ENCODE data around the gene ZNRF4. TPM values are rescaled to one million over a fixed set of nuclear protein-coding genes. Genes with fewer than 3 reads are reported as not detected.

The ZNRF4 gene
- total and polyA plus RNA-seq, 2 experiments from 2014 or later, result not detected

DNA sequence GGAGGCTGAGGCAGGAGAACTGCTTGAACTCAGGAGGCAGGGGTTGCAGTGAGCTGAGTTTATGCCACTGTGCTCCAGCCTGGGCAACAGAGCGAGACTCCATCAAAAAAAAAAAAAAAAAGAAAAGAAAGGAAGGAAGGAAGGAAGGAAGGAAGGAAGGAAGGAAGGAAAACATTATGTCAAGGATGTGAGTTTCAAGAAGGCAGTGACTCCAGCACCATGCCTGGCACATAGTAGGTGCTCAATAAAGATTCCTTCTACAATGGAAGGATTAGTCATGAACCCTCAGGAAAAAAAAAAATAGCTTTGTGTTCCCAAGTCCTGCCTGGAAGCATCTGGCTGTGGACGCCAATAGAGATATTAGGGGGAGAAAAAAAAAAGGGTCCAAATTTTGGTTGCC is 10.1 kb upstream of the ZNRF4 start (continued):
- TF ChIP-seq, protein P1, sequence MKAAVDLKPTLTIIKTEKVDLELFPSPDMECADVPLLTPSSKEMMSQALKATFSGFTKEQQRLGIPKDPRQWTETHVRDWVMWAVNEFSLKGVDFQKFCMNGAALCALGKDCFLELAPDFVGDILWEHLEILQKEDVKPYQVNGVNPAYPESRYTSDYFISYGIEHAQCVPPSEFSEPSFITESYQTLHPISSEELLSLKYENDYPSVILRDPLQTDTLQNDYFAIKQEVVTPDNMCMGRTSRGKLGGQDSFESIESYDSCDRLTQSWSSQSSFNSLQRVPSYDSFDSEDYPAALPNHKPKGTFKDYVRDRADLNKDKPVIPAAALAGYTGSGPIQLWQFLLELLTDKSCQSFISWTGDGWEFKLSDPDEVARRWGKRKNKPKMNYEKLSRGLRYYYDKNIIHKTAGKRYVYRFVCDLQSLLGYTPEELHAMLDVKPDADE (IDR thresholded peaks at IDR 0.05), result no peak
- TF ChIP-seq EZH2 (IDR thresholded peaks at IDR 0.05; ENCODE audit: low read depth, unreplicated experiment) (no peak), JUNB (IDR thresholded peaks at IDR 0.05; ENCODE audit: unreplicated experiment) (no peak)
- TF ChIP-seq, protein P2, sequence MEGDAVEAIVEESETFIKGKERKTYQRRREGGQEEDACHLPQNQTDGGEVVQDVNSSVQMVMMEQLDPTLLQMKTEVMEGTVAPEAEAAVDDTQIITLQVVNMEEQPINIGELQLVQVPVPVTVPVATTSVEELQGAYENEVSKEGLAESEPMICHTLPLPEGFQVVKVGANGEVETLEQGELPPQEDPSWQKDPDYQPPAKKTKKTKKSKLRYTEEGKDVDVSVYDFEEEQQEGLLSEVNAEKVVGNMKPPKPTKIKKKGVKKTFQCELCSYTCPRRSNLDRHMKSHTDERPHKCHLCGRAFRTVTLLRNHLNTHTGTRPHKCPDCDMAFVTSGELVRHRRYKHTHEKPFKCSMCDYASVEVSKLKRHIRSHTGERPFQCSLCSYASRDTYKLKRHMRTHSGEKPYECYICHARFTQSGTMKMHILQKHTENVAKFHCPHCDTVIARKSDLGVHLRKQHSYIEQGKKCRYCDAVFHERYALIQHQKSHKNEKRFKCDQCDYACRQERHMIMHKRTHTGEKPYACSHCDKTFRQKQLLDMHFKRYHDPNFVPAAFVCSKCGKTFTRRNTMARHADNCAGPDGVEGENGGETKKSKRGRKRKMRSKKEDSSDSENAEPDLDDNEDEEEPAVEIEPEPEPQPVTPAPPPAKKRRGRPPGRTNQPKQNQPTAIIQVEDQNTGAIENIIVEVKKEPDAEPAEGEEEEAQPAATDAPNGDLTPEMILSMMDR (conservative IDR thresholded peaks at IDR 0.05; ENCODE audit: low read depth in 2 of 2), result no peak

DNA sequence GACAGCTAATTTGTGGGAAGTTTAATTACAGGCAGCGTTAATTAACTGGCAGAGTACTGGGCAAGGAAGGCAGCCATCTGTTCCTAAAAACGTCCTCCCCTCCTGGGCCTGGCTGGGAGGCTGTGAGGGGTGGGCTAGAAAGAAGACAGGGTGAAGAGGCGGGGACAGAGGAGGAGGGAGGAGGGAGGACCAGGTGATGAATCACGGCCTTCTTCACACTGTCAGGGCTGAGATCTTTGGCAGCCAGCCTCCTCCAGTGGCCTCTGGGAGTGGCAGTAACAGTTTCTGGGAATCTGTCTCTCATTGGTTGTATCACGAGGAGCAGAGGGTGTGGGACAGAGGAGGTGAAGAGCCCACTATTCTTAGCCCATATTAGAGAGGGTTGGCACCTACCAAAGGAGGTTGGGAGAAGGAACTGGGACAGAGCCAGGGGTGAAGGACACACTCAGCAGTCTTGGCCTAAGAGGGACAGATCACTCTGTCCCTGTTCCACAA is 9.6 kb upstream of the ZNRF4 start:
- no peak overlapping the region for H3K4me3 ChIP-seq
- H3K4me2 ChIP-seq, result no peak overlapping the region
- H3K27me3 ChIP-seq (ENCODE audit: insufficient read depth), result no peaks in the 10 kb centered on the region
- no peaks in the 10 kb centered on the region for H3K36me3 ChIP-seq (ENCODE audit: insufficient read depth)
- no peak for DNase-seq (ENCODE audit: low spot score)
- H3K79me2 ChIP-seq (replicated peaks; ENCODE audit: insufficient read depth), result no peaks in the 10 kb centered on the region
- H3K4me3 Mint-ChIP-seq, result no peak overlapping the region
- no peaks in the 10 kb centered on the region; the same call in 2 of the 3 replicates for H3K36me3 Mint-ChIP-seq (ENCODE audit: low read depth)
- ATAC-seq, result no peak
- H3K4me1 ChIP-seq (ENCODE audit: insufficient read depth), result no peaks in the 10 kb centered on the region
- no peaks in the 10 kb centered on the region for H4K20me1 ChIP-seq (replicated peaks; ENCODE audit: insufficient read depth)
- peaks cover 5% of the 10 kb centered on the region; the same call in 1 of the 3 replicates for H3K4me1 Mint-ChIP-seq
- no peak overlapping the region for H2AFZ ChIP-seq
- H3F3A ChIP-seq (replicated peaks; ENCODE audit: low read depth), result no peaks in the 10 kb centered on the region
- H3K27me3 Mint-ChIP-seq (ENCODE audit: insufficient read depth, low read depth, poor library complexity), result peaks cover 12% of the 10 kb centered on the region
- H3K27ac Mint-ChIP-seq, result no peak overlapping the region
- no peaks in the 10 kb centered on the region for H3K9me2 ChIP-seq (ENCODE audit: insufficient read depth)
- H3K27ac ChIP-seq (ENCODE audit: low read depth), result no peak overlapping the region
- H3K9me3 Mint-ChIP-seq, result no peaks in the 10 kb centered on the region
- TF ChIP-seq, protein P2 (conservative IDR thresholded peaks at IDR 0.05; ENCODE audit: low read depth in 2 of 2), result no peak
- TF ChIP-seq, protein P1 (IDR thresholded peaks at IDR 0.05), result no peak
- TF ChIP-seq STAT1 (IDR thresholded peaks at IDR 0.05; ENCODE audit: unreplicated experiment) (no peak), POLR2AphosphoS5 (IDR thresholded peaks at IDR 0.05; ENCODE audit: low read depth) (no peak), ZNF114 (CRISPR knock-in tag; IDR thresholded peaks at IDR 0.05) (no peak), JUNB (IDR thresholded peaks at IDR 0.05; ENCODE audit: unreplicated experiment) (no peak), EZH2 (IDR thresholded peaks at IDR 0.05; ENCODE audit: low read depth, unreplicated experiment) (no peak), NANOG (IDR thresholded peaks at IDR 0.05; ENCODE audit: borderline replicate concordance) (no peak), CREB1 (CRISPR knock-in tag; IDR thresholded peaks at IDR 0.05; ENCODE audit: low read depth) (no peak), EZH2phosphoT487 (IDR thresholded peaks at IDR 0.05; ENCODE audit: unreplicated experiment) (no peak)
- TF ChIP-seq, protein P3, sequence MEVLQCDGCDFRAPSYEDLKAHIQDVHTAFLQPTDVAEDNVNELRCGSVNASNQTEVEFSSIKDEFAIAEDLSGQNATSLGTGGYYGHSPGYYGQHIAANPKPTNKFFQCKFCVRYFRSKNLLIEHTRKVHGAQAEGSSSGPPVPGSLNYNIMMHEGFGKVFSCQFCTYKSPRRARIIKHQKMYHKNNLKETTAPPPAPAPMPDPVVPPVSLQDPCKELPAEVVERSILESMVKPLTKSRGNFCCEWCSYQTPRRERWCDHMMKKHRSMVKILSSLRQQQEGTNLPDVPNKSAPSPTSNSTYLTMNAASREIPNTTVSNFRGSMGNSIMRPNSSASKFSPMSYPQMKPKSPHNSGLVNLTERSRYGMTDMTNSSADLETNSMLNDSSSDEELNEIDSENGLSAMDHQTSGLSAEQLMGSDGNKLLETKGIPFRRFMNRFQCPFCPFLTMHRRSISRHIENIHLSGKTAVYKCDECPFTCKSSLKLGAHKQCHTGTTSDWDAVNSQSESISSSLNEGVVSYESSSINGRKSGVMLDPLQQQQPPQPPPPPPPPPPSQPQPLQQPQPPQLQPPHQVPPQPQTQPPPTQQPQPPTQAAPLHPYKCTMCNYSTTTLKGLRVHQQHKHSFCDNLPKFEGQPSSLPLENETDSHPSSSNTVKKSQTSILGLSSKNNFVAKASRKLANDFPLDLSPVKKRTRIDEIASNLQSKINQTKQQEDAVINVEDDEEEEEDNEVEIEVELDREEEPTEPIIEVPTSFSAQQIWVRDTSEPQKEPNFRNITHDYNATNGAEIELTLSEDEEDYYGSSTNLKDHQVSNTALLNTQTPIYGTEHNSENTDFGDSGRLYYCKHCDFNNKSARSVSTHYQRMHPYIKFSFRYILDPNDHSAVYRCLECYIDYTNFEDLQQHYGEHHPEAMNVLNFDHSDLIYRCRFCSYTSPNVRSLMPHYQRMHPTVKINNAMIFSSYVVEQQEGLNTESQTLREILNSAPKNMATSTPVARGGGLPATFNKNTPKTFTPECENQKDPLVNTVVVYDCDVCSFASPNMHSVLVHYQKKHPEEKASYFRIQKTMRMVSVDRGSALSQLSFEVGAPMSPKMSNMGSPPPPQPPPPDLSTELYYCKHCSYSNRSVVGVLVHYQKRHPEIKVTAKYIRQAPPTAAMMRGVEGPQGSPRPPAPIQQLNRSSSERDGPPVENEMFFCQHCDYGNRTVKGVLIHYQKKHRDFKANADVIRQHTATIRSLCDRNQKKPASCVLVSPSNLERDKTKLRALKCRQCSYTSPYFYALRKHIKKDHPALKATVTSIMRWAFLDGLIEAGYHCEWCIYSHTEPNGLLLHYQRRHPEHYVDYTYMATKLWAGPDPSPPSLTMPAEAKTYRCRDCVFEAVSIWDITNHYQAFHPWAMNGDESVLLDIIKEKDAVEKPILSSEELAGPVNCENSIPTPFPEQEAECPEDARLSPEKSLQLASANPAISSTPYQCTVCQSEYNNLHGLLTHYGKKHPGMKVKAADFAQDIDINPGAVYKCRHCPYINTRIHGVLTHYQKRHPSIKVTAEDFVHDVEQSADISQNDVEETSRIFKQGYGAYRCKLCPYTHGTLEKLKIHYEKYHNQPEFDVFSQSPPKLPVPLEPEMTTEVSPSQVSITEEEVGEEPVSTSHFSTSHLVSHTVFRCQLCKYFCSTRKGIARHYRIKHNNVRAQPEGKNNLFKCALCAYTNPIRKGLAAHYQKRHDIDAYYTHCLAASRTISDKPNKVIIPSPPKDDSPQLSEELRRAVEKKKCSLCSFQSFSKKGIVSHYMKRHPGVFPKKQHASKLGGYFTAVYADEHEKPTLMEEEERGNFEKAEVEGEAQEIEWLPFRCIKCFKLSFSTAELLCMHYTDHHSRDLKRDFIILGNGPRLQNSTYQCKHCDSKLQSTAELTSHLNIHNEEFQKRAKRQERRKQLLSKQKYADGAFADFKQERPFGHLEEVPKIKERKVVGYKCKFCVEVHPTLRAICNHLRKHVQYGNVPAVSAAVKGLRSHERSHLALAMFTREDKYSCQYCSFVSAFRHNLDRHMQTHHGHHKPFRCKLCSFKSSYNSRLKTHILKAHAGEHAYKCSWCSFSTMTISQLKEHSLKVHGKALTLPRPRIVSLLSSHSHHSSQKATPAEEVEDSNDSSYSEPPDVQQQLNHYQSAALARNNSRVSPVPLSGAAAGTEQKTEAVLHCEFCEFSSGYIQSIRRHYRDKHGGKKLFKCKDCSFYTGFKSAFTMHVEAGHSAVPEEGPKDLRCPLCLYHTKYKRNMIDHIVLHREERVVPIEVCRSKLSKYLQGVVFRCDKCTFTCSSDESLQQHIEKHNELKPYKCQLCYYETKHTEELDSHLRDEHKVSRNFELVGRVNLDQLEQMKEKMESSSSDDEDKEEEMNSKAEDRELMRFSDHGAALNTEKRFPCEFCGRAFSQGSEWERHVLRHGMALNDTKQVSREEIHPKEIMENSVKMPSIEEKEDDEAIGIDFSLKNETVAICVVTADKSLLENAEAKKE (CRISPR knock-in tag; IDR thresholded peaks at IDR 0.05), result no peak
